ENCODE measurements around the gene LENG1. TPM values are rescaled to one million over a fixed set of nuclear protein-coding genes. Genes with fewer than 3 reads are reported as not detected.
"Not testable (repeated sequence)": the region's sequence is repeated elsewhere in the genome, so short reads cannot be mapped to it uniquely, and the experiment has no call there.

The LENG1 gene
- total RNA-seq, 1 donor from 2014 or later = 3.4 TPM

GRCh38 chr19:54201172-54201701, 41.7 kb upstream of the LENG1 start:
- no peak for TF ChIP-seq CTCF (IDR thresholded peaks at IDR 0.05; ENCODE audit: unreplicated experiment)
- peak overlapping the region; percentile 99 for H3K27ac Mint-ChIP-seq (ENCODE audit: unreplicated experiment)
- H3K4me3 Mint-ChIP-seq (ENCODE audit: unreplicated experiment) = peak overlapping the region; percentile 97
- H3K9me3 Mint-ChIP-seq (ENCODE audit: unreplicated experiment) = no peaks in the 10 kb centered on the region
- peaks cover 26% of the 10 kb centered on the region for H3K4me1 Mint-ChIP-seq (ENCODE audit: unreplicated experiment)
- peaks cover 16% of the 10 kb centered on the region for H3K36me3 Mint-ChIP-seq (ENCODE audit: low read depth, unreplicated experiment)
- peaks cover 8% of the 10 kb centered on the region for H3K27me3 Mint-ChIP-seq (ENCODE audit: unreplicated experiment)
- no peak for DNase-seq (ENCODE audit: low spot score)

GRCh38 chr19:54199401-54199800, 39.9 kb upstream of the LENG1 start:
- H3K36me3 Mint-ChIP-seq (ENCODE audit: low read depth, unreplicated experiment) = peaks cover 12% of the 10 kb centered on the region
- H3K27ac Mint-ChIP-seq (ENCODE audit: unreplicated experiment) = peak overlapping the region; percentile 81
- H3K4me3 Mint-ChIP-seq (ENCODE audit: unreplicated experiment) = peak overlapping the region; percentile 73
- peaks cover 26% of the 10 kb centered on the region for H3K4me1 Mint-ChIP-seq (ENCODE audit: unreplicated experiment)
- DNase-seq (ENCODE audit: low spot score) = no peak
- H3K27me3 Mint-ChIP-seq (ENCODE audit: unreplicated experiment) = peaks cover 8% of the 10 kb centered on the region
- no peaks in the 10 kb centered on the region for H3K9me3 Mint-ChIP-seq (ENCODE audit: unreplicated experiment)
- TF ChIP-seq CTCF (IDR thresholded peaks at IDR 0.05; ENCODE audit: unreplicated experiment) = no peak

GRCh38 chr19:54197121-54197520, 37.6 kb upstream of the LENG1 start:
- Mint-ChIP-seq H3K36me3 (ENCODE audit: low read depth, unreplicated experiment) (peaks cover 28% of the 10 kb centered on the region), H3K4me3 (ENCODE audit: unreplicated experiment) (no peak overlapping the region), H3K27ac (ENCODE audit: unreplicated experiment) (no peak overlapping the region), H3K9me3 (ENCODE audit: unreplicated experiment) (no peaks in the 10 kb centered on the region), H3K27me3 (ENCODE audit: unreplicated experiment) (peaks cover 15% of the 10 kb centered on the region), H3K4me1 (ENCODE audit: unreplicated experiment) (peaks cover 18% of the 10 kb centered on the region)
- no peak for DNase-seq (ENCODE audit: low spot score)
- TF ChIP-seq CTCF (IDR thresholded peaks at IDR 0.05; ENCODE audit: unreplicated experiment) = no peak

GRCh38 chr19:54196536-54196935, 37.0 kb upstream of the LENG1 start:
- DNase-seq (ENCODE audit: low spot score) = no peak
- H3K9me3 Mint-ChIP-seq (ENCODE audit: unreplicated experiment) = no peaks in the 10 kb centered on the region
- H3K36me3 Mint-ChIP-seq (ENCODE audit: low read depth, unreplicated experiment) = peaks cover 27% of the 10 kb centered on the region
- H3K27me3 Mint-ChIP-seq (ENCODE audit: unreplicated experiment) = peaks cover 15% of the 10 kb centered on the region
- H3K4me3 Mint-ChIP-seq (ENCODE audit: unreplicated experiment) = no peak overlapping the region
- H3K4me1 Mint-ChIP-seq (ENCODE audit: unreplicated experiment) = peaks cover 18% of the 10 kb centered on the region
- no peak overlapping the region for H3K27ac Mint-ChIP-seq (ENCODE audit: unreplicated experiment)
- no peak for TF ChIP-seq CTCF (IDR thresholded peaks at IDR 0.05; ENCODE audit: unreplicated experiment)

- H3K9me3 Mint-ChIP-seq (ENCODE audit: unreplicated experiment); H3K4me3 Mint-ChIP-seq (ENCODE audit: unreplicated experiment); H3K27ac Mint-ChIP-seq (ENCODE audit: unreplicated experiment); DNase-seq (ENCODE audit: low spot score): not testable (repeated sequence)
- Mint-ChIP-seq H3K4me1 (ENCODE audit: unreplicated experiment) (peaks cover 14% of the 10 kb centered on the region), H3K27me3 (ENCODE audit: unreplicated experiment) (peaks cover 20% of the 10 kb centered on the region), H3K36me3 (ENCODE audit: low read depth, unreplicated experiment) (peaks cover 29% of the 10 kb centered on the region)
These were observed 34.9 kb upstream of the LENG1 start for GRCh38 chr19:54194463-54194862.
